GM21723 (cell line): ENCODE measurements around the gene GCC1.
"Not testable (repeated sequence)": the region's sequence is repeated elsewhere in the genome, so short reads cannot be mapped to it uniquely, and the experiment has no call there.

Source experiments
- ATAC-seq: cut with Tn5 transposase; IDR thresholded peaks from one replicate; pipeline ENCODE4 v1.9.1; 2021; ENCODE audit warnings: mild to moderate bottlenecking, moderate library complexity; ENCODE audit not compliant: unreplicated experiment

GCC1 gene

GRCh38 chr7:127589896-127590295 is 4.5 kb upstream of the GCC1 start:
- no peak for ATAC-seq

- ATAC-seq: peak; percentile 37
These were observed 3.5 kb upstream of the GCC1 start for GRCh38 chr7:127588697-127589482.

GRCh38 chr7:127588019-127588696 is 2.8 kb upstream of the GCC1 start, which contains the start of gene ARF5:
ARF5 (plus strand) TSS chr7:127588411; CDS start chr7:127588499, 88 bp downstream.
- peak; percentile 76 for ATAC-seq

GRCh38 chr7:127587663-127588018 is 2.2 kb upstream of the GCC1 start:
- no peak for ATAC-seq

GRCh38 chr7:127586346-127586745 is 950 bp upstream of the GCC1 start:
- ATAC-seq: no peak

GRCh38 chr7:127584648-127585043 is 750 bp downstream of the GCC1 start:
- ATAC-seq: no peak

GRCh38 chr7:127582361-127582760 is 3.0 kb downstream of the GCC1 start:
- ATAC-seq: no peak

GRCh38 chr7:127581716-127582115 is 3.7 kb downstream of the GCC1 start:
- no peak for ATAC-seq

GRCh38 chr7:127580612-127581011 is 4.8 kb downstream of the GCC1 start:
- no peak for ATAC-seq

GRCh38 chr7:127578711-127579275 is 6.6 kb downstream of the GCC1 start:
- no peak for ATAC-seq

GRCh38 chr7:127578036-127578684 is 7.2 kb downstream of the GCC1 start:
- no peak for ATAC-seq

GRCh38 chr7:127571741-127572505 is 13.5 kb downstream of the GCC1 start:
- ATAC-seq: no peak

GRCh38 chr7:127568034-127568433 is 17.4 kb downstream of the GCC1 start:
- ATAC-seq: not testable (repeated sequence)

GRCh38 chr7:127566242-127566641 is 19.2 kb downstream of the GCC1 start:
- no peak for ATAC-seq

- no peak for ATAC-seq
These were observed 27.6 kb downstream of the GCC1 start for GRCh38 chr7:127557803-127558202.

- no peak for ATAC-seq
These were observed 29.0 kb downstream of the GCC1 start for GRCh38 chr7:127556404-127556803.

- no peak for ATAC-seq
These were observed 33.5 kb downstream of the GCC1 start for GRCh38 chr7:127551941-127552340.

GRCh38 chr7:127550247-127550646 is 35.1 kb downstream of the GCC1 start:
- ATAC-seq: no peak

GRCh38 chr7:127546313-127546712 is 39.1 kb downstream of the GCC1 start:
- no peak for ATAC-seq

GRCh38 chr7:127541548-127541947 is 43.8 kb downstream of the GCC1 start:
- no peak for ATAC-seq

- not testable (repeated sequence) for ATAC-seq
These were observed 44.9 kb downstream of the GCC1 start for GRCh38 chr7:127540461-127540860.
